ENCODE data around the gene GRID1.

GRID1 gene

GRCh38 chr10:86295351-86295750 lies 71.2 kb downstream of the GRID1 start:
- DNase-seq (ENCODE audit: low read depth in 1 of 2, low spot score in 1 of 2), result no peak

- DNase-seq (ENCODE audit: low read depth in 1 of 2, low spot score in 1 of 2), result no peak
These were observed 72.0 kb downstream of the GRID1 start for GRCh38 chr10:86294346-86295265.

- DNase-seq (ENCODE audit: low read depth in 1 of 2, low spot score in 1 of 2), result no peak
These were observed 73.2 kb downstream of the GRID1 start for GRCh38 chr10:86293396-86293791.

- DNase-seq (ENCODE audit: low read depth in 1 of 2, low spot score in 1 of 2), result no peak
These were observed 73.9 kb downstream of the GRID1 start for GRCh38 chr10:86292462-86293395.

GRCh38 chr10:86291616-86292340 lies 74.8 kb downstream of the GRID1 start:
- no peak for DNase-seq (ENCODE audit: low read depth in 1 of 2, low spot score in 1 of 2)

GRCh38 chr10:86290933-86291615 lies 75.5 kb downstream of the GRID1 start:
- DNase-seq (ENCODE audit: low read depth in 1 of 2, low spot score in 1 of 2), result no peak

- DNase-seq (ENCODE audit: low read depth in 1 of 2, low spot score in 1 of 2), result no peak
These were observed 77.1 kb downstream of the GRID1 start for GRCh38 chr10:86289577-86289868.

GRCh38 chr10:86288695-86289576 lies 77.7 kb downstream of the GRID1 start:
- DNase-seq (ENCODE audit: low read depth in 1 of 2, low spot score in 1 of 2), result no peak

- no peak for DNase-seq (ENCODE audit: low read depth in 1 of 2, low spot score in 1 of 2)
These were observed 78.5 kb downstream of the GRID1 start for GRCh38 chr10:86287966-86288579.

GRCh38 chr10:86287110-86287793 lies 79.3 kb downstream of the GRID1 start:
- no peak for DNase-seq (ENCODE audit: low read depth in 1 of 2, low spot score in 1 of 2)

- DNase-seq (ENCODE audit: low read depth in 1 of 2, low spot score in 1 of 2), result no peak
These were observed 80.1 kb downstream of the GRID1 start for GRCh38 chr10:86286236-86287109.

GRCh38 chr10:86285136-86285790 lies 81.3 kb downstream of the GRID1 start:
- DNase-seq (ENCODE audit: low read depth in 1 of 2, low spot score in 1 of 2), result no peak

GRCh38 chr10:86284355-86285105 lies 82.1 kb downstream of the GRID1 start:
- no peak for DNase-seq (ENCODE audit: low read depth in 1 of 2, low spot score in 1 of 2)

- DNase-seq (ENCODE audit: low read depth in 1 of 2, low spot score in 1 of 2), result no peak
These were observed 82.9 kb downstream of the GRID1 start for GRCh38 chr10:86283466-86284287.

GRCh38 chr10:86282664-86283465 lies 83.7 kb downstream of the GRID1 start:
- DNase-seq (ENCODE audit: low read depth in 1 of 2, low spot score in 1 of 2), result no peak
